Neural crest cell (in vitro differentiated cells): ENCODE data around the gene USP37. TPM values are rescaled to one million over a fixed set of nuclear protein-coding genes. Genes with fewer than 3 reads are reported as not detected.
A peak's percentile ranks its signal among the peaks of the same experiment; 100 is the strongest.

ENCODE experiments used
- DNase-seq: peaks from one replicate; pipeline ENCODE4 v3.0.0; 2021; ENCODE audit warnings: low read depth, mixed read lengths, low spot score
- H3K27ac Mint-ChIP-seq: one replicate; pipeline ENCODE4 v1.8.0; 2021; ENCODE audit warnings: mild to moderate bottlenecking, mixed read lengths; ENCODE audit not compliant: unreplicated experiment
- H3K27me3 Mint-ChIP-seq: 2 replicates; pipeline ENCODE4 v1.8.0; 2021; ENCODE audit warnings: low read depth, mild to moderate bottlenecking, mixed read lengths
- H3K36me3 Mint-ChIP-seq: 2 replicates; pipeline ENCODE4 v1.8.0; 2021; ENCODE audit warnings: low read depth, mild to moderate bottlenecking, mixed read lengths
- H3K4me1 Mint-ChIP-seq: 2 replicates; pipeline ENCODE4 v1.8.0; 2021; ENCODE audit warnings: mixed read lengths
- H3K4me3 Mint-ChIP-seq: one replicate; pipeline ENCODE4 v1.8.0; 2021; ENCODE audit warnings: mild to moderate bottlenecking, mixed read lengths
- H3K9me3 Mint-ChIP-seq: 2 replicates; pipeline ENCODE4 v1.8.0; 2021; ENCODE audit warnings: mixed read lengths
- long read RNA-seq: library from polyadenylated mRNA; unstranded; transcript quantifications from one replicate; pipeline ENCODE4 v2.0.0, GENCODE V29; 2020
- total RNA-seq: library from RNA; stranded (reverse); gene quantifications from 2 replicates; pipeline ENCODE4 v1.2.1, GENCODE V29; 2021
- TF ChIP-seq, protein P1 (sequence below): fragments of 200-600 bp; sonication (generic); conservative IDR thresholded peaks from 2 replicates; pipeline ENCODE4 v1.5.0; 2021; ENCODE audit warnings: antibody characterized with exemption, mild to moderate bottlenecking

USP37 gene, protein sequence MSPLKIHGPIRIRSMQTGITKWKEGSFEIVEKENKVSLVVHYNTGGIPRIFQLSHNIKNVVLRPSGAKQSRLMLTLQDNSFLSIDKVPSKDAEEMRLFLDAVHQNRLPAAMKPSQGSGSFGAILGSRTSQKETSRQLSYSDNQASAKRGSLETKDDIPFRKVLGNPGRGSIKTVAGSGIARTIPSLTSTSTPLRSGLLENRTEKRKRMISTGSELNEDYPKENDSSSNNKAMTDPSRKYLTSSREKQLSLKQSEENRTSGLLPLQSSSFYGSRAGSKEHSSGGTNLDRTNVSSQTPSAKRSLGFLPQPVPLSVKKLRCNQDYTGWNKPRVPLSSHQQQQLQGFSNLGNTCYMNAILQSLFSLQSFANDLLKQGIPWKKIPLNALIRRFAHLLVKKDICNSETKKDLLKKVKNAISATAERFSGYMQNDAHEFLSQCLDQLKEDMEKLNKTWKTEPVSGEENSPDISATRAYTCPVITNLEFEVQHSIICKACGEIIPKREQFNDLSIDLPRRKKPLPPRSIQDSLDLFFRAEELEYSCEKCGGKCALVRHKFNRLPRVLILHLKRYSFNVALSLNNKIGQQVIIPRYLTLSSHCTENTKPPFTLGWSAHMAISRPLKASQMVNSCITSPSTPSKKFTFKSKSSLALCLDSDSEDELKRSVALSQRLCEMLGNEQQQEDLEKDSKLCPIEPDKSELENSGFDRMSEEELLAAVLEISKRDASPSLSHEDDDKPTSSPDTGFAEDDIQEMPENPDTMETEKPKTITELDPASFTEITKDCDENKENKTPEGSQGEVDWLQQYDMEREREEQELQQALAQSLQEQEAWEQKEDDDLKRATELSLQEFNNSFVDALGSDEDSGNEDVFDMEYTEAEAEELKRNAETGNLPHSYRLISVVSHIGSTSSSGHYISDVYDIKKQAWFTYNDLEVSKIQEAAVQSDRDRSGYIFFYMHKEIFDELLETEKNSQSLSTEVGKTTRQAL
- total RNA-seq: 27.0 and 29.1 TPM in 2 replicates
- long read RNA-seq, full-length matches to known transcripts: 1 of 45 reads
- long read RNA-seq, partial matches to known transcripts: 28 of 45 reads
- long read RNA-seq, other reads (novel, unspliced or antisense): 16 of 45 reads

DNA sequence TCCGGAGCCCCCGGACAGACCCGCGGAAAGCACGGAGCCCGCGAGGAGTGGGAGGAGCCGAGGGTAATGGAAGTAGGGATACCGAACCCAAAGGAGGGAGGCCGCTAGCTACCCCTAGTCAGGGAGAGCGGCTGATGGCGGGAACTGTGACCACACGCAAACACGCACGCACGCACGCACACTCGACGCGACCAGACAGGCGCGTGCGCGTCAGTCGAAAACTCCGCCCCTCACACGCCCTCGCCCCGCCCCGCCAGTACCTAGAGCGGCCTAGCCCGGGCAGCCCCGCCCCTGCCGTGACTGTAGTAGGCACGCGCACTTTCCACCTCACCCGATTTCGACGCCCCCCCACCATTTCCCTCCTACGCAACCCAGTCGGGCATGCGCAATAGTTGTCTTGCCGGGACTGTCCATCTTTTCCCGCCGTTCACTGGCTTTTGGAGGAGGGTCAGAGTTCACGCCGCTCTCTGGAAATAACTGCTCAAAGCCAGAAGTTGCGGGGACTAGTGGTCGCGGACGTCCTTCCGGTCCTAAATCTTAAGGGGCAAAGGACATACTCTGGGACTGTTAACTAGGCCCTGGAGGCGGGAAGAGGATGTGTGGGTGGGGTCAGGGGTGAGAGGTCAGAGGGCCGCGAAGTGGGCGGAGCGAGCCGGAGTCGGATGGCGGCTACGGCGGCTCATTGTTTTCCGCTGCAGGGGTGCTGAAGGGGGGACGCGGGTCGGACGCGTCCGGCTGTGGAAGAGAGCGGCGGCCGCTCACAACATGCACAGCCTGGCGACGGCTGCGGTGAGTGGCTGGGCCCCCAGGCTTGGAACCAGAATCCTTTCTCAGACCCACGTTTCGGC lies at the start of gene USP37, which contains the start of gene CNOT9:
Gene USP37 (minus strand): TSS at position 162 of the 848 bp plus-strand sequence. CDS start 9,698 bp downstream, outside the sequence.
Gene CNOT9 (plus strand): TSS at position 650 of the 848 bp plus-strand sequence. CDS start 116 bp downstream, at position 766.
- peaks cover 47% of the 10 kb centered on the region for H3K4me1 Mint-ChIP-seq
- H3K4me3 Mint-ChIP-seq: peak within 1 kb of the TSS; percentile 93
- peak; percentile 100 for DNase-seq
- no peaks in the 10 kb centered on the region for H3K27me3 Mint-ChIP-seq
- H3K27ac Mint-ChIP-seq: peak within 1 kb of the TSS; percentile 100
- H3K36me3 Mint-ChIP-seq: no peaks in the 10 kb centered on the region
- TF ChIP-seq, protein P1, sequence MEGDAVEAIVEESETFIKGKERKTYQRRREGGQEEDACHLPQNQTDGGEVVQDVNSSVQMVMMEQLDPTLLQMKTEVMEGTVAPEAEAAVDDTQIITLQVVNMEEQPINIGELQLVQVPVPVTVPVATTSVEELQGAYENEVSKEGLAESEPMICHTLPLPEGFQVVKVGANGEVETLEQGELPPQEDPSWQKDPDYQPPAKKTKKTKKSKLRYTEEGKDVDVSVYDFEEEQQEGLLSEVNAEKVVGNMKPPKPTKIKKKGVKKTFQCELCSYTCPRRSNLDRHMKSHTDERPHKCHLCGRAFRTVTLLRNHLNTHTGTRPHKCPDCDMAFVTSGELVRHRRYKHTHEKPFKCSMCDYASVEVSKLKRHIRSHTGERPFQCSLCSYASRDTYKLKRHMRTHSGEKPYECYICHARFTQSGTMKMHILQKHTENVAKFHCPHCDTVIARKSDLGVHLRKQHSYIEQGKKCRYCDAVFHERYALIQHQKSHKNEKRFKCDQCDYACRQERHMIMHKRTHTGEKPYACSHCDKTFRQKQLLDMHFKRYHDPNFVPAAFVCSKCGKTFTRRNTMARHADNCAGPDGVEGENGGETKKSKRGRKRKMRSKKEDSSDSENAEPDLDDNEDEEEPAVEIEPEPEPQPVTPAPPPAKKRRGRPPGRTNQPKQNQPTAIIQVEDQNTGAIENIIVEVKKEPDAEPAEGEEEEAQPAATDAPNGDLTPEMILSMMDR: peak; percentile 12
- H3K9me3 Mint-ChIP-seq: no peaks in the 10 kb centered on the region

DNA sequence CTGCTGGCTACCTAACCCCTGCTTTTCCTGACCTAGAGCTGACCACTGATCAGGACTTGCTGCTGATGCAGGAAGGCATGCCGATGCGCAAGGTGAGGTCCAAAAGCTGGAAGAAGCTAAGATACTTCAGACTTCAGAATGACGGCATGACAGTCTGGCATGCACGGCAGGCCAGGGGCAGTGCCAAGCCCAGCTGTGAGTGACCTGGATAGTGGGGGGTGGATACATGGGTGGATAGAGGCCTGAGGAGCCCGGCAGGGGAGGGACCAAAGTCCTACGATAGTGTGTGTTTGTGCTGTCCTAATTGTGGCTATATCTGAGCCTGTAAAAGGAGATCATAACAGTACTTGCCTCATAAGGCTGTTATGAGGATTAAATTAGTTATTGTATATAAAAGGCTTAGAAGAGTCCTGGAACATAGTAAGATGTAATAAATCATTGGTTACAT lies 47.7 kb upstream of the USP37 start:
- H3K4me1 Mint-ChIP-seq: no peaks in the 10 kb centered on the region
- H3K27ac Mint-ChIP-seq: no peak overlapping the region
- TF ChIP-seq, protein P1: no peak
- no peak for DNase-seq
- no peak overlapping the region for H3K4me3 Mint-ChIP-seq
- H3K9me3 Mint-ChIP-seq: no peaks in the 10 kb centered on the region
- no peaks in the 10 kb centered on the region for H3K27me3 Mint-ChIP-seq
- H3K36me3 Mint-ChIP-seq: no peaks in the 10 kb centered on the region

DNA sequence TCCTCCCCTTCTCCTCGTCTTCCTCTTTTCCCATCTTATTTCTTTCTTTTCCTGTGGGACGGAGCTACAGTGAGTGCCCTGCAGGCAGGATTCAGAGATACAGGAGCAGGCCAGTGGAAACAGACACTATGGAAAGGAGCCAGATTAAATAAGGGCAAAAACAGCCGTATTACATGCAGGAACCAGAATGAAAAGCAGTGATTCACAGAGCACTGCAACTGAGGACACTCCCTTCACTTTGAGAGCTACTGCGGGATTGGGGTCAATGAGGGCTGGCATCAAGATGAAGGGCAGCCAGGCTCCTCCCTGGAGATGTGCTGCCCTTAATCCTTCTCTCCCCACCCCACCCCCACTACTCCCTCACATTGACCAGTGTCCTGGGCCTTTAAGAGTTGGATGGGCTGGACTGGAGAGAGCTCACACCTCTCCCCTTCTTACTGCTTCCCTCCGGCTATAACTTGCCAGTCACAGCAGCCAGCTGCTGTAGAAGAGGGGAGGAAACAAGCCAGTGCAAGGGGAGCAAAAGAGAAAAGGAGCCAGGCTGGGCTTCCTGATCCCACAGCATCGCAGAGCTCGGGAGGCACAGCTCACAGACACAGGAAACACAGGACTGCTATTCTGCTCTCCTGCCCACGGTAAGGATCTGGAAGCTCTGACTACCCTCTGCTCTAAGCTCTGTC lies 39.4 kb upstream of the USP37 start, which contains the start of gene PLCD4:
Gene PLCD4 (plus strand): TSS at position 464 of the 680 bp plus-strand sequence. CDS start 7,841 bp downstream, outside the sequence.
- Mint-ChIP-seq H3K9me3 (no peaks in the 10 kb centered on the region), H3K4me3 (no peak within 1 kb of the TSS), H3K36me3 (no peaks in the 10 kb centered on the region), H3K4me1 (peaks cover 10% of the 10 kb centered on the region), H3K27ac (no peak within 1 kb of the TSS), H3K27me3 (no peaks in the 10 kb centered on the region)
- TF ChIP-seq, protein P1: no peak
- peak; percentile 6 for DNase-seq

DNA sequence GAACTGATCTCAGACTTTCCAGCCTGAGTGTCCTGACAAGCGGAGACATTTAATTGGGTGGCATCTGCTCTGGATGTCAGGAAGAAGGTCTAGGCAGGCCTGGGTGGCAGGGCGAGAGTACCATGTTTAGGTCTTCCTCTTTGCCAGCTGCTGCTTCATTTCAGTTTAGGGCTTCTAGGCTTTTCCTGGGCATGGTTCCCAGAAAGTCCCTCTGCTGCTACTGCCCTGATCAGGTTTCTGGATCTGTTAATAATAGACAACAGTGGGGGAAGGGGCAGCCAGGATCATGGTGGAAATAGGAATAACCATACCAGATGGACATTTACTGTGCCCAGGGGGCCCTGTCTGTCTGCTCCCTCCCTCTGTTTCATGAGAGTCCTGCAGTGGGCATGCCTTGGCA lies 37.3 kb upstream of the USP37 start:
- no peak overlapping the region for H3K27ac Mint-ChIP-seq
- peaks cover 10% of the 10 kb centered on the region for H3K4me1 Mint-ChIP-seq
- TF ChIP-seq, protein P1: no peak

More for the DNA sequence above, 37.3 kb upstream of the USP37 start:
- no peak for DNase-seq
- Mint-ChIP-seq H3K9me3 (no peaks in the 10 kb centered on the region), H3K27me3 (no peaks in the 10 kb centered on the region), H3K36me3 (no peaks in the 10 kb centered on the region), H3K4me3 (no peak overlapping the region)
